Activated naive CD4-positive, alpha-beta T cell treated with anti-CD3 and anti-CD28 coated beads for 36 hours (primary cell): ENCODE results near the gene CTDSPL. TPM values are rescaled to one million over a fixed set of nuclear protein-coding genes. Genes with fewer than 3 reads are reported as not detected.
A peak's percentile ranks its signal among the peaks of the same experiment; 100 is the strongest.
"Not testable (repeated sequence)": the region's sequence is repeated elsewhere in the genome, so short reads cannot be mapped to it uniquely, and the experiment has no call there.

Source experiments
- CTCF ChIA-PET: fragments of 350-600 bp; sonication (Branson Sonifier 250); formaldehyde crosslinking; loops from one replicate; lab custom pipeline; 2021; ENCODE audit warnings: antibody characterized with exemption; lab: Charles Lee
- DNase-seq: peaks from one replicate; pipeline ENCODE4 v3.0.0-alpha.2; 2020
- H3K27ac Mint-ChIP-seq: one replicate; pipeline ENCODE4 v1.8.0; 2021; ENCODE audit warnings: mild to moderate bottlenecking, mixed read lengths
- H3K27me3 Mint-ChIP-seq: one replicate; pipeline ENCODE4 v1.8.0; 2021; ENCODE audit warnings: low read depth, mixed read lengths
- H3K36me3 Mint-ChIP-seq: one replicate; pipeline ENCODE4 v1.8.0; 2021; ENCODE audit warnings: low read depth, mixed read lengths
- H3K4me1 Mint-ChIP-seq: one replicate; pipeline ENCODE4 v1.8.0; 2021; ENCODE audit warnings: low read depth, mixed read lengths
- H3K4me3 Mint-ChIP-seq: one replicate; pipeline ENCODE4 v1.8.0; 2021; ENCODE audit warnings: mild to moderate bottlenecking, moderate library complexity, mixed read lengths
- H3K9me3 Mint-ChIP-seq: one replicate; pipeline ENCODE4 v1.8.0; 2021; ENCODE audit warnings: mixed read lengths
- intact Hi-C: fragments of 100-400 bp; cut with micrococcal nuclease; formaldehyde crosslinking; loops from one replicate; pipeline ENCODE4 v1.15.1; 2023
- microRNA-seq: library from miRNA; unstranded; fragments of <30 nt; microRNA quantifications from one replicate; pipeline ENCODE4 v1.2.0, GENCODE V29; 2022; ENCODE audit warnings: borderline microRNAs expressed, borderline replicate concordance
- total RNA-seq, 2 experiments: library from RNA; stranded (reverse); gene quantifications; one replicate each; pipeline ENCODE4 v1.2.3, GENCODE V29; 2021

Gene CTDSPL
- total RNA-seq, 2 experiments from 2014 or later: 3.7 to 5.0 TPM

GRCh38 chr3:38028621-38029361 lies 167.1 kb downstream of the CTDSPL start:
- peaks cover 27% of the 10 kb centered on the region for H3K4me1 Mint-ChIP-seq
- H3K27me3 Mint-ChIP-seq: peaks cover 9% of the 10 kb centered on the region
- CTCF ChIA-PET: interaction anchor here (1.0 kb wide), 1 partner anchor 55 kb away, joined by 4 read pairs; no protein-coding TSS in a partner anchor
- H3K27ac Mint-ChIP-seq: no peak overlapping the region
- peak overlapping the region; percentile 40 for H3K4me3 Mint-ChIP-seq
- H3K36me3 Mint-ChIP-seq: no peaks in the 10 kb centered on the region
- no peak for DNase-seq
- H3K9me3 Mint-ChIP-seq: no peaks in the 10 kb centered on the region
- intact Hi-C loops: no loop called here

- H3K36me3 Mint-ChIP-seq: no peaks in the 10 kb centered on the region
- H3K4me1 Mint-ChIP-seq: peaks cover 23% of the 10 kb centered on the region
- intact Hi-C loops: no loop called here
- no peaks in the 10 kb centered on the region for H3K9me3 Mint-ChIP-seq
- peak within 1 kb of the TSS; percentile 48 for H3K4me3 Mint-ChIP-seq
- CTCF ChIA-PET: interaction anchor here (1.0 kb wide), 1 partner anchor 56 kb away, joined by 4 read pairs; no protein-coding TSS in a partner anchor
- peaks cover 12% of the 10 kb centered on the region for H3K27me3 Mint-ChIP-seq
- H3K27ac Mint-ChIP-seq: no peak within 1 kb of the TSS
- DNase-seq: peak; percentile 29
Measured at GRCh38 chr3:38029400-38030125, 167.9 kb downstream of the CTDSPL start, which contains the start of gene PLCD1. TSS of gene PLCD1 (minus strand) at chr3:38029642. CDS start at chr3:38029539, 103 bp downstream.

GRCh38 chr3:38030126-38031021 lies 168.7 kb downstream of the CTDSPL start:
- CTCF ChIA-PET: no interaction called here
- H3K27ac Mint-ChIP-seq: no peak overlapping the region
- DNase-seq: no peak
- H3K9me3 Mint-ChIP-seq: no peaks in the 10 kb centered on the region
- intact Hi-C loops: loop anchor here (1.0 kb wide), 1 partner anchor 9 kb away; the partner anchor contains the start of gene DLEC1
- H3K27me3 Mint-ChIP-seq: peaks cover 14% of the 10 kb centered on the region
- H3K36me3 Mint-ChIP-seq: no peaks in the 10 kb centered on the region
- H3K4me3 Mint-ChIP-seq: peak overlapping the region; percentile 48
- peaks cover 21% of the 10 kb centered on the region for H3K4me1 Mint-ChIP-seq

- CTCF ChIA-PET: no interaction called here
- Mint-ChIP-seq H3K9me3 (no peaks in the 10 kb centered on the region), H3K27me3 (peaks cover 14% of the 10 kb centered on the region), H3K36me3 (no peaks in the 10 kb centered on the region), H3K27ac (no peak overlapping the region), H3K4me1 (peaks cover 15% of the 10 kb centered on the region), H3K4me3 (peak overlapping the region; percentile 2)
- peak; percentile 28 for DNase-seq
- intact Hi-C loops: loop anchor here (1.0 kb wide), 1 partner anchor 8 kb away; the partner anchor contains the start of gene DLEC1
Measured at GRCh38 chr3:38031022-38031994, 169.6 kb downstream of the CTDSPL start.

GRCh38 chr3:38032328-38032865 lies 170.7 kb downstream of the CTDSPL start:
- Mint-ChIP-seq H3K27ac (no peak overlapping the region), H3K36me3 (no peaks in the 10 kb centered on the region), H3K4me1 (peaks cover 15% of the 10 kb centered on the region), H3K4me3 (no peak overlapping the region), H3K9me3 (no peaks in the 10 kb centered on the region), H3K27me3 (peaks cover 14% of the 10 kb centered on the region)
- intact Hi-C loops: no loop called here
- CTCF ChIA-PET: no interaction called here
- DNase-seq: no peak

- H3K4me3 Mint-ChIP-seq, DNase-seq, CTCF ChIA-PET, H3K9me3 Mint-ChIP-seq, intact Hi-C loops, H3K36me3 Mint-ChIP-seq, H3K27ac Mint-ChIP-seq: not testable (repeated sequence)
- peaks cover 11% of the 10 kb centered on the region for H3K27me3 Mint-ChIP-seq
- peaks cover 20% of the 10 kb centered on the region for H3K4me1 Mint-ChIP-seq
Measured at GRCh38 chr3:38033586-38033985, 171.9 kb downstream of the CTDSPL start.

Small RNA genes within 50 kb of the gene (microRNA-seq; reads per million reads assigned to microRNA genes)
- 7.1 reads per million, percentile 11 among the genes with 10 or more reads in this experiment for gene MIR26A1

Other genes with a start within 250 kb of the CTDSPL start
- gene VILL, start 128.9 kb downstream of the CTDSPL start, total RNA-seq: 10 to 100 TPM; 13.7 to 14.2 TPM
- gene PLCD1, start 167.8 kb downstream of the CTDSPL start, total RNA-seq: 10 to 100 TPM; 10.6 to 10.8 TPM
- gene DLEC1, start 177.3 kb downstream of the CTDSPL start, total RNA-seq: under 1 TPM; 0.17 to 0.19 TPM